MM.1S (cell line): ENCODE measurements around the gene NUP160.

Experiments used
- EZH2phosphoT487 ChIP-seq: fragments of 300-600 bp; sonication (generic); IDR thresholded peaks from 2 replicates; pipeline ENCODE4 v1.6.1; 2018; ENCODE audit warnings: antibody characterized with exemption, low read length
- TF ChIP-seq, protein P1 (sequence below): fragments of 300-600 bp; sonication (generic); IDR thresholded peaks from 2 replicates; pipeline ENCODE4 v1.5.1; 2016; ENCODE audit warnings: antibody characterized with exemption, low read length, mixed read lengths

DNA sequence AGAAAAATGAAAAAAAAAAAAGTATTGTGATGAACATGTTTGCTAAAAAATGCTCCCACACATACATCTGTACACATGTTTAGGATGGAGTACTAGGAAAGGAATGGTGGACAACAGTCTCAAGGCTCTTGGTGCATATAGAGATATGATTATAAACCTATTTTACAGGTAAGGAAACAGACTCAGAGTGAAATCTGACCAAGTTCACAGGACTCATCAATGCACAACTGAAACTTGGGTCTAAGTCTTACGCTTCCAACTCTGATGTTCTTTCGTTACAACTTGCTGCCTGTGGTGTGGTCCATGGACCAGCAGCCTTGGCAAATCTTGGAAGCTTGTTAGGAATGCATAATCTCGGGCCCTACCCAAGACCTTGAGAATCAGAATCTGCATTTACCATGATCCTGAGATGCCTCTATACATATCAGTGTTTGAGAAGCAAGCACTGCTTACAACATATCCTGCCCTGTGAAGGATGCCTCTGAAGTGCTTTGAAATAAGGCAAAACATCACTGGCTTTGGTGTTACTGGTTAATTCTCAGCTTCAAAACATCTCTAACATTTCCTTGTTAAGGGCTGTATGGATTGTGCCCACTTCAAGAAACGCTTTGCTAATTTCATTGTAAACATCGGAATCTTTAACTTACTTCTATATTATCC, 39.9 kb upstream of the NUP160 start:
- TF ChIP-seq, protein P1, sequence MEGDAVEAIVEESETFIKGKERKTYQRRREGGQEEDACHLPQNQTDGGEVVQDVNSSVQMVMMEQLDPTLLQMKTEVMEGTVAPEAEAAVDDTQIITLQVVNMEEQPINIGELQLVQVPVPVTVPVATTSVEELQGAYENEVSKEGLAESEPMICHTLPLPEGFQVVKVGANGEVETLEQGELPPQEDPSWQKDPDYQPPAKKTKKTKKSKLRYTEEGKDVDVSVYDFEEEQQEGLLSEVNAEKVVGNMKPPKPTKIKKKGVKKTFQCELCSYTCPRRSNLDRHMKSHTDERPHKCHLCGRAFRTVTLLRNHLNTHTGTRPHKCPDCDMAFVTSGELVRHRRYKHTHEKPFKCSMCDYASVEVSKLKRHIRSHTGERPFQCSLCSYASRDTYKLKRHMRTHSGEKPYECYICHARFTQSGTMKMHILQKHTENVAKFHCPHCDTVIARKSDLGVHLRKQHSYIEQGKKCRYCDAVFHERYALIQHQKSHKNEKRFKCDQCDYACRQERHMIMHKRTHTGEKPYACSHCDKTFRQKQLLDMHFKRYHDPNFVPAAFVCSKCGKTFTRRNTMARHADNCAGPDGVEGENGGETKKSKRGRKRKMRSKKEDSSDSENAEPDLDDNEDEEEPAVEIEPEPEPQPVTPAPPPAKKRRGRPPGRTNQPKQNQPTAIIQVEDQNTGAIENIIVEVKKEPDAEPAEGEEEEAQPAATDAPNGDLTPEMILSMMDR, result no peak
- TF ChIP-seq EZH2phosphoT487, result no peak
